Osteoblast (primary cell): ENCODE data around the gene TMEM41B. TPM values are rescaled to one million over a fixed set of nuclear protein-coding genes. Genes with fewer than 3 reads are reported as not detected.

Source experiments
- DNase-seq: peaks from one replicate; pipeline ENCODE4 v3.0.0; 2011; ENCODE audit warnings: low spot score, mixed read lengths; ENCODE audit not compliant: insufficient read length; ENCODE audit errors: missing footprints
- H2AFZ ChIP-seq: 2 replicates; pipeline ENCODE4 v1.6.0; 2011; ENCODE audit warnings: mild to moderate bottlenecking, low read length
- H3K27ac ChIP-seq: 2 replicates; pipeline ENCODE4 v1.5.1; 2011; ENCODE audit warnings: mild to moderate bottlenecking, low read depth, low read length, moderate library complexity
- H3K27me3 ChIP-seq: 2 replicates; pipeline ENCODE4 v1.6.0; 2012; ENCODE audit warnings: mild to moderate bottlenecking, control low read depth, inconsistent platforms, low read length, moderate library complexity; ENCODE audit not compliant: insufficient read depth
- H3K36me3 ChIP-seq: 2 replicates; pipeline ENCODE4 v1.5.1; 2011; ENCODE audit warnings: mild to moderate bottlenecking, low read length, control low read depth, moderate library complexity; ENCODE audit not compliant: insufficient read depth
- H3K4me1 ChIP-seq: 2 replicates; pipeline ENCODE4 v1.5.1; 2011; ENCODE audit warnings: mild to moderate bottlenecking, low read length, control low read depth, moderate library complexity; ENCODE audit not compliant: insufficient read depth
- H3K4me2 ChIP-seq: 2 replicates; pipeline ENCODE4 v1.6.0; 2011; ENCODE audit warnings: mild to moderate bottlenecking, low read length; ENCODE audit not compliant: insufficient read depth
- H3K4me3 ChIP-seq: fragments of 200-600 bp; sonication (generic); 3 replicates; pipeline ENCODE4 v1.5.1; 2012; ENCODE audit warnings: mild to moderate bottlenecking, low read length, inconsistent platforms; ENCODE audit not compliant: insufficient read depth
- H3K79me2 ChIP-seq: 2 replicates; pipeline ENCODE4 v1.6.0; 2012; ENCODE audit warnings: mild to moderate bottlenecking, low read length, control low read depth, inconsistent platforms; ENCODE audit not compliant: insufficient read depth
- H3K9me3 ChIP-seq: 2 replicates; pipeline ENCODE4 v1.5.1; 2011; ENCODE audit warnings: low read depth, low read length, control low read depth
- H4K20me1 ChIP-seq: 2 replicates; pipeline ENCODE4 v1.6.0; 2012; ENCODE audit warnings: mild to moderate bottlenecking, low read length, control low read depth; ENCODE audit not compliant: insufficient read depth
- total RNA-seq: library from RNA; depleted of rRNA; stranded (reverse); fragments of >200 nt; gene quantifications from 2 replicates; pipeline ENCODE4 v1.2.3, GENCODE V29; 2012
- TF ChIP-seq, protein P1 (sequence below): IDR thresholded peaks from 2 replicates; pipeline ENCODE4 v1.5.1; 2011; ENCODE audit warnings: mild to moderate bottlenecking, low read depth, low read length, moderate library complexity; ENCODE audit errors: extremely low read depth

The TMEM41B gene
- total RNA-seq, 1 donor: 56.1 TPM

DNA sequence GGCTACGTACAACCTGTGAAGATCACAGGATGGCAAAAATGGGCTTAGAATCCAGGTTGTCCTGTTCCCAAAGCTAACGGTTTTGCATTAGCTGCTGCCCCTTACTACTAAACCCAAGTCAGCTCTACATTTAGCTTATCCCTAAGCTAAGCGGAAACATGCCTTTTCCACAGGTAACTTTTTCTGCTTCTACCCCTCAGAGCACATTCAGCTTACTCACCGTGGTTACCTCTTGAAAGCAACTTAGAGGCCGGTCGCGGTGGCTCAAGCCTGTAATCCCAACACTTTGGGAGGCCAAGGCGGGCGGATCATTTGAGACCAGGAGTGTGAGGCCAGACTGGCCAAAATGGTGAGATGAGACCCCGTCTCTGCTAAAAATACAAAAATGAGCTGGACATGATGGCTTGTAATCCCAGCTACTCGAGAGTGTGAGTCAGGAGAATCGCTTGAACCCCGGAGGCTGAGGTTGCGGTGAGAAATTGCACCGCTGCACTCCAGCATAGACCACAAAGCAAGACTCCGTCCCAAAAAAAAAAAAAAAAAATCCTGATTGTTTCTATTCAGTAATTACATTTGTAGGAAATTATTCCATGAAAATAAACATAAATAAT, 790 bp upstream of the TMEM41B start:
- Histone ChIP-seq H3K4me1 (peaks cover 9% of the 10 kb centered on the region), H3K27ac (peak overlapping the region; percentile 92), H3K9me3 (no peaks in the 10 kb centered on the region), H4K20me1 (peaks cover 20% of the 10 kb centered on the region), H2AFZ (peak overlapping the region; percentile 95), H3K4me3 (peak overlapping the region; percentile 100), H3K27me3 (no peaks in the 10 kb centered on the region), H3K79me2 (peaks cover 42% of the 10 kb centered on the region), H3K36me3 (no peaks in the 10 kb centered on the region), H3K4me2 (peak overlapping the region; percentile 98)
- TF ChIP-seq, protein P1, sequence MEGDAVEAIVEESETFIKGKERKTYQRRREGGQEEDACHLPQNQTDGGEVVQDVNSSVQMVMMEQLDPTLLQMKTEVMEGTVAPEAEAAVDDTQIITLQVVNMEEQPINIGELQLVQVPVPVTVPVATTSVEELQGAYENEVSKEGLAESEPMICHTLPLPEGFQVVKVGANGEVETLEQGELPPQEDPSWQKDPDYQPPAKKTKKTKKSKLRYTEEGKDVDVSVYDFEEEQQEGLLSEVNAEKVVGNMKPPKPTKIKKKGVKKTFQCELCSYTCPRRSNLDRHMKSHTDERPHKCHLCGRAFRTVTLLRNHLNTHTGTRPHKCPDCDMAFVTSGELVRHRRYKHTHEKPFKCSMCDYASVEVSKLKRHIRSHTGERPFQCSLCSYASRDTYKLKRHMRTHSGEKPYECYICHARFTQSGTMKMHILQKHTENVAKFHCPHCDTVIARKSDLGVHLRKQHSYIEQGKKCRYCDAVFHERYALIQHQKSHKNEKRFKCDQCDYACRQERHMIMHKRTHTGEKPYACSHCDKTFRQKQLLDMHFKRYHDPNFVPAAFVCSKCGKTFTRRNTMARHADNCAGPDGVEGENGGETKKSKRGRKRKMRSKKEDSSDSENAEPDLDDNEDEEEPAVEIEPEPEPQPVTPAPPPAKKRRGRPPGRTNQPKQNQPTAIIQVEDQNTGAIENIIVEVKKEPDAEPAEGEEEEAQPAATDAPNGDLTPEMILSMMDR: no peak
- DNase-seq: peak; percentile 2

DNA sequence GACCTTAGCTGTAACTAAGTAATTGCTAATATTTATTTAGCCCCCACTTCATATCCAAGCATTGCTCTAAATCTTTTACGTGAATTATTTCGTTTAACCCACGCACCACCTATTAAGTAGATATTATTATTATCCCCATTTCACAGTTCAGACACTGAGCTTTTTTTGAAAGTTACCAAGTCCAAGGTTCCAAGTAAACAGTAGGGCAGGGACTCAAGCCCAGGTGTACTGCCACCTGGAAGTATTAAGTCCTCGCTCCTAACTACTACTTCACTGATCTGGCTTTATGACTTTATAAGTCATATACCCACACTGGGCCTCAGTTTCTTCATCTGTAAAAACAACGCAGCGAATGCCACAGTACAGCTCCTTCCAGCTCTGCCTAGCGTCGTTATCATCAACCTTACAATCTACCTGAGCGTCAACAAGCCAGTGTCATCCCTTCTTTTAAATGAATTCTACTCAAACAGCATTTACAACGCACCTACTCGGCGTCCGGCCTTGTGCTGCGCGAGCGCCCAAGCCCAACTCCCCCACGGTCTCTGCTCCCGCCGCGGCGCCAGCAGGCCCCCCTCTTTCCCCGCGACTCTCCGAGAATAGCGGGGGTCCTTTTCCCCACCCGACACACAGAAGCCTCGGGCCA, 624 bp downstream of the TMEM41B start:
- H3K4me2 ChIP-seq: peak overlapping the region; percentile 99
- H3K4me3 ChIP-seq: peak overlapping the region; percentile 100
- H4K20me1 ChIP-seq: peaks cover 20% of the 10 kb centered on the region
- H3K36me3 ChIP-seq: no peaks in the 10 kb centered on the region
- peaks cover 51% of the 10 kb centered on the region for H3K79me2 ChIP-seq
- DNase-seq: peak; percentile 73
- H3K9me3 ChIP-seq: no peaks in the 10 kb centered on the region
- peak overlapping the region; percentile 83 for H3K27ac ChIP-seq
- TF ChIP-seq, protein P1: no peak
- H2AFZ ChIP-seq: peak overlapping the region; percentile 88
- no peaks in the 10 kb centered on the region for H3K27me3 ChIP-seq
- H3K4me1 ChIP-seq: peaks cover 9% of the 10 kb centered on the region

DNA sequence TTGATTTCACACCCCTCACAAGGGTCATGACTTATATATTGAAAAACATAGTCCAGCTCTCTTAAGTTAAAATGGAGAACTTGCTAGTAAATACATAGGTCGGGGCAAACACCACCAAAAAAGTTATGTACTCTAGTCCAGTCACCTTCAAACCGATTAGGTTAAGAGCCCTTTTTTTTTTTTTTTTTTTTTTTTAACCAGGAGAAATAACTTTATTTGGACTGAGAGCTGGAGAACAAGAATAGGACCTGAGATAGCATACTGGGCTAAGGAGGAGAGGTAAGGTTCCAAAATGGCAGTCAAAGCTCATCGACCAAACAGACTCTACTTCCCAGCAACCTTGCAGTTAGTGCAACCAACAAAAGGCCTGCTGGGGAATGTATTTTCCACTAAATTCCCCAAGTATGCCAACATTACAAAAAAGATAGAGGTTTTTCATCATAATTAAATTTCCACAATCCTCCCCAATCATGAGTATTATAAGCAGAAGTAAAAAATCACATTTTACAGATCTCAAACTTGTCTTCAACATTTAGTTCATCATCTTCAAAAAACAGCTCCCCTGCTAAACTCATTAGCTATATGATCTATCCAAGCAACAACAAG, 3.8 kb downstream of the TMEM41B start:
- H3K4me1 ChIP-seq: peaks cover 9% of the 10 kb centered on the region
- no peaks in the 10 kb centered on the region for H3K27me3 ChIP-seq
- H3K27ac ChIP-seq: no peak overlapping the region
- no peaks in the 10 kb centered on the region for H3K9me3 ChIP-seq
- H3K4me3 ChIP-seq: no peak overlapping the region
- DNase-seq: peak; percentile 15
- H3K4me2 ChIP-seq: no peak overlapping the region
- H4K20me1 ChIP-seq: peaks cover 26% of the 10 kb centered on the region
- H3K36me3 ChIP-seq: no peaks in the 10 kb centered on the region
- peaks cover 79% of the 10 kb centered on the region for H3K79me2 ChIP-seq
- no peak overlapping the region for H2AFZ ChIP-seq
- TF ChIP-seq, protein P1: no peak

DNA sequence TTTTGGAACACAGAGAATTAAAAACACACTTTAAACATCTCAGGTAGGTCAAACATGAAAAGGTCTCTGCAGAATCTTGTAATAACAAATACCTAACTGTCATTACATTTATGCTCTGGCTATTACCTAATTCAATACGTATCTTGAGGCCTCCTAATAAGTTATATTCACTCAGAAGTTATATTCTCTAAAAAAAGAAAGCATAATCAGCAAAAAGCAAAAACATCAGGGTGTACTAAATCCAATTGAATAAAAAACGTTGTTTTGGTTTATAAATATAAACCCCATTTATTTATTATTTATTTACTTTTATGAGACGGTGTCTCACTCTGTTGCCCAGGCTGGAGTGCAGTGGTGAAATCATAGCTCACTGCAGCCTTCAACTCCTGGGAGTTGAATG, 10.2 kb downstream of the TMEM41B start:
- H4K20me1 ChIP-seq: peaks cover 12% of the 10 kb centered on the region
- H3K36me3 ChIP-seq: peaks cover 5% of the 10 kb centered on the region
- TF ChIP-seq, protein P1: no peak
- no peaks in the 10 kb centered on the region for H3K27me3 ChIP-seq
- no peaks in the 10 kb centered on the region for H3K4me1 ChIP-seq
- no peak for DNase-seq
- no peak overlapping the region for H2AFZ ChIP-seq
- H3K27ac ChIP-seq: no peak overlapping the region
- H3K79me2 ChIP-seq: peaks cover 78% of the 10 kb centered on the region
- no peaks in the 10 kb centered on the region for H3K9me3 ChIP-seq
- H3K4me2 ChIP-seq: no peak overlapping the region
- H3K4me3 ChIP-seq: no peak overlapping the region
